ENCODE measurements around the gene TTYH1.

Gene TTYH1

GRCh38 chr19:54477650-54478049 is 62.4 kb downstream of the TTYH1 start:
- Histone ChIP-seq H3K9ac (ENCODE audit: low read depth in 1 of 2, low read length in 2 of 2) (no peak overlapping the region), H3K9me3 (ENCODE audit: control insufficient read depth in 2 of 2, low read length in 2 of 2) (no peaks in the 10 kb centered on the region), H3K4me3 (ENCODE audit: low read length in 2 of 2) (no peak overlapping the region), H3K4me1 (ENCODE audit: control insufficient read depth in 2 of 2, insufficient read depth in 2 of 2, low read length in 2 of 2) (peaks cover 11 to 16% of the 10 kb centered on the region in 2 donors), H3K36me3 (ENCODE audit: control insufficient read depth in 2 of 2, insufficient read depth in 2 of 2, low read length in 2 of 2) (no peaks in the 10 kb centered on the region), H3K27ac (ENCODE audit: low read depth in 2 of 2, low read length in 2 of 2) (peak overlapping the region in 1 of 2 donors; percentile 51), H3K27me3 (ENCODE audit: control insufficient read depth in 2 of 2, insufficient read depth in 2 of 2, low read length in 2 of 2) (no peaks in the 10 kb centered on the region)

- no peak overlapping the region for H3K9ac ChIP-seq (ENCODE audit: low read depth in 1 of 2, low read length in 2 of 2)
- no peaks in the 10 kb centered on the region for H3K36me3 ChIP-seq (ENCODE audit: control insufficient read depth in 2 of 2, insufficient read depth in 2 of 2, low read length in 2 of 2)
- no peaks in the 10 kb centered on the region for H3K27me3 ChIP-seq (ENCODE audit: control insufficient read depth in 2 of 2, insufficient read depth in 2 of 2, low read length in 2 of 2)
- no peak overlapping the region for H3K27ac ChIP-seq (ENCODE audit: low read depth in 2 of 2, low read length in 2 of 2)
- no peaks in the 10 kb centered on the region for H3K9me3 ChIP-seq (ENCODE audit: control insufficient read depth in 2 of 2, low read length in 2 of 2)
- peaks cover 6 to 10% of the 10 kb centered on the region in 2 donors for H3K4me1 ChIP-seq (ENCODE audit: control insufficient read depth in 2 of 2, insufficient read depth in 2 of 2, low read length in 2 of 2)
- no peak overlapping the region for H3K4me3 ChIP-seq (ENCODE audit: low read length in 2 of 2)
Observed at GRCh38 chr19:54478677-54479266, 63.5 kb downstream of the TTYH1 start.

DNA sequence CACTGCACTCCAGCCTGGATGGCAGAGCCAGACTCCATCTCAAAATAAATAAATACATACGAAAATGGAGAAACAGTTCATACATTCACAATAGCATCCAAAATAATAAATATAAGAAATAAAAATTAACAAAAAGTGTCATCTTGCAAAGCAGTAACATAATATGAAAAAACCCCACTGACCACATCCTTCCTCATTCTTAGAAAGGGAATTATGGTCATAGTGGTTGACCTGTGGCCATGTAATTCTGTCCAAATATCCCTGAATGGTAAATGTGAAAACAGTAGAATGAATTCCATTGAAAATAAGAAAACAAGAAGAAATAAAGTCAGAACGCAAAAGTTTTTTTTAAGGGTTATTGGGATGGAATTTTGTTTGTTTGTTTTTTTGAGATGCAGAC is 64.8 kb downstream of the TTYH1 start:
- Histone ChIP-seq H3K9ac (ENCODE audit: low read depth in 1 of 2, low read length in 2 of 2) (no peak overlapping the region), H3K27me3 (ENCODE audit: control insufficient read depth in 2 of 2, insufficient read depth in 2 of 2, low read length in 2 of 2) (peaks cover 0 to 4% of the 10 kb centered on the region in 2 donors), H3K36me3 (ENCODE audit: control insufficient read depth in 2 of 2, insufficient read depth in 2 of 2, low read length in 2 of 2) (no peaks in the 10 kb centered on the region), H3K4me1 (ENCODE audit: control insufficient read depth in 2 of 2, insufficient read depth in 2 of 2, low read length in 2 of 2) (peaks cover 2 to 8% of the 10 kb centered on the region in 2 donors), H3K4me3 (ENCODE audit: low read length in 2 of 2) (no peak overlapping the region), H3K9me3 (ENCODE audit: control insufficient read depth in 2 of 2, low read length in 2 of 2) (no peaks in the 10 kb centered on the region), H3K27ac (ENCODE audit: low read depth in 2 of 2, low read length in 2 of 2) (no peak overlapping the region)

- H3K27me3 ChIP-seq (ENCODE audit: control insufficient read depth in 2 of 2, insufficient read depth in 2 of 2, low read length in 2 of 2), result peaks cover 0 to 4% of the 10 kb centered on the region in 2 donors
- H3K4me3 ChIP-seq (ENCODE audit: low read length in 2 of 2), result no peak overlapping the region
- H3K27ac ChIP-seq (ENCODE audit: low read depth in 2 of 2, low read length in 2 of 2), result no peak overlapping the region
- H3K36me3 ChIP-seq (ENCODE audit: control insufficient read depth in 2 of 2, insufficient read depth in 2 of 2, low read length in 2 of 2), result no peaks in the 10 kb centered on the region
- H3K9me3 ChIP-seq (ENCODE audit: control insufficient read depth in 2 of 2, low read length in 2 of 2), result no peaks in the 10 kb centered on the region
- no peak overlapping the region for H3K9ac ChIP-seq (ENCODE audit: low read depth in 1 of 2, low read length in 2 of 2)
- peaks cover 2 to 8% of the 10 kb centered on the region in 2 donors for H3K4me1 ChIP-seq (ENCODE audit: control insufficient read depth in 2 of 2, insufficient read depth in 2 of 2, low read length in 2 of 2)
Observed at GRCh38 chr19:54481326-54481930, 66.2 kb downstream of the TTYH1 start.

- Histone ChIP-seq H3K9me3 (ENCODE audit: control insufficient read depth in 2 of 2, low read length in 2 of 2) (no peaks in the 10 kb centered on the region), H3K9ac (ENCODE audit: low read depth in 1 of 2, low read length in 2 of 2) (no peak overlapping the region), H3K4me1 (ENCODE audit: control insufficient read depth in 2 of 2, insufficient read depth in 2 of 2, low read length in 2 of 2) (peaks cover 2 to 4% of the 10 kb centered on the region in 2 donors), H3K27me3 (ENCODE audit: control insufficient read depth in 2 of 2, insufficient read depth in 2 of 2, low read length in 2 of 2) (peaks cover 0 to 4% of the 10 kb centered on the region in 2 donors), H3K36me3 (ENCODE audit: control insufficient read depth in 2 of 2, insufficient read depth in 2 of 2, low read length in 2 of 2) (no peaks in the 10 kb centered on the region), H3K27ac (ENCODE audit: low read depth in 2 of 2, low read length in 2 of 2) (no peak overlapping the region), H3K4me3 (ENCODE audit: low read length in 2 of 2) (no peak overlapping the region)
Observed at GRCh38 chr19:54482889-54483288, 67.6 kb downstream of the TTYH1 start.

DNA sequence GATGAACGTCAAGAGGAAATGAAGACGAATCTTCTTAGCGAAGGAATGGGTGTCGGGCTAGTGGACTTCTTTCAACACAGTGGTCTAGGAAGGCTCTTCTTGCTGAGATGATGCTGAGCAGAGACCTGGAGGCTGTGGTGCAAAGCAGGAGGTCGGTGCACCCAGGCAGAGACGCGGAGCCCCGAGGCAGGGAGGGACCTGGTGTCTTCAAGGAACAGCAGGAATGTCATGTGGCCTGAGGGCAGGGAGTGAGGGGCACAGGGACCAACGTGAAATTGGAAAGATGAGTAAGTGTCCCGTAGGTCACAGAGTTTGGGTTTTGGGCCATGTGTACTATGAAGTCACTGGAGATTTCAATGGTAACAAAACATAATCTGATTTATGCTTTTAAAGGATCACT is 69.2 kb downstream of the TTYH1 start:
- Histone ChIP-seq H3K36me3 (ENCODE audit: control insufficient read depth in 2 of 2, insufficient read depth in 2 of 2, low read length in 2 of 2) (no peaks in the 10 kb centered on the region), H3K27me3 (ENCODE audit: control insufficient read depth in 2 of 2, insufficient read depth in 2 of 2, low read length in 2 of 2) (peaks cover 0 to 4% of the 10 kb centered on the region in 2 donors), H3K27ac (ENCODE audit: low read depth in 2 of 2, low read length in 2 of 2) (no peak overlapping the region), H3K9ac (ENCODE audit: low read depth in 1 of 2, low read length in 2 of 2) (no peak overlapping the region), H3K4me1 (ENCODE audit: control insufficient read depth in 2 of 2, insufficient read depth in 2 of 2, low read length in 2 of 2) (peaks cover 2% of the 10 kb centered on the region in 2 donors), H3K4me3 (ENCODE audit: low read length in 2 of 2) (no peak overlapping the region), H3K9me3 (ENCODE audit: control insufficient read depth in 2 of 2, low read length in 2 of 2) (no peaks in the 10 kb centered on the region)

- no peaks in the 10 kb centered on the region for H3K9me3 ChIP-seq (ENCODE audit: control insufficient read depth in 2 of 2, low read length in 2 of 2)
- no peaks in the 10 kb centered on the region for H3K36me3 ChIP-seq (ENCODE audit: control insufficient read depth in 2 of 2, insufficient read depth in 2 of 2, low read length in 2 of 2)
- H3K27me3 ChIP-seq (ENCODE audit: control insufficient read depth in 2 of 2, insufficient read depth in 2 of 2, low read length in 2 of 2), result peaks cover 0 to 4% of the 10 kb centered on the region in 2 donors
- H3K27ac ChIP-seq (ENCODE audit: low read depth in 2 of 2, low read length in 2 of 2), result no peak overlapping the region
- H3K9ac ChIP-seq (ENCODE audit: low read depth in 1 of 2, low read length in 2 of 2), result no peak overlapping the region
- H3K4me3 ChIP-seq (ENCODE audit: low read length in 2 of 2), result no peak overlapping the region
- peaks cover 2% of the 10 kb centered on the region in 2 donors for H3K4me1 ChIP-seq (ENCODE audit: control insufficient read depth in 2 of 2, insufficient read depth in 2 of 2, low read length in 2 of 2)
Observed at GRCh38 chr19:54485851-54486250, 70.6 kb downstream of the TTYH1 start.
